Astrocyte of the cerebellum (primary cell): ENCODE measurements around the gene TIPIN.
"Not testable (repeated sequence)": the region's sequence is repeated elsewhere in the genome, so short reads cannot be mapped to it uniquely, and the experiment has no call there.

Source experiments
- DNase-seq: peaks from one replicate; pipeline ENCODE4 v3.0.0-alpha.2; 2011; ENCODE audit warnings: low read depth
- H3K4me3 ChIP-seq: 2 replicates; pipeline ENCODE4 v1.5.1; 2011; ENCODE audit warnings: mild to moderate bottlenecking, low read depth, low read length, moderate library complexity
- CTCF ChIP-seq: IDR thresholded peaks from 2 replicates; pipeline ENCODE4 v1.5.1; 2012; ENCODE audit warnings: low read length, low read depth, moderate library complexity, mild to moderate bottlenecking; ENCODE audit errors: missing control alignments
- in situ Hi-C: cut with HindIII; loops from 2 replicates; pipeline ENCODE4 v1.10.0; 2017; ENCODE audit warnings: low sequenced_read_pairs

TIPIN gene

GRCh38 chr15:66323312-66323928 lies 33.1 kb downstream of the TIPIN start:
- no peak for TF ChIP-seq CTCF
- no peak for DNase-seq
- no peak overlapping the region for H3K4me3 ChIP-seq
- in situ Hi-C loops: loop anchor here (25.0 kb wide), 1 partner anchor 89 kb away; no protein-coding TSS in a partner anchor

- no peak for DNase-seq
- no peak for TF ChIP-seq CTCF
- in situ Hi-C loops: loop anchor here (10.0 to 25.0 kb wide), 2 partner anchors 100 to 173 kb away; no protein-coding TSS in a partner anchor
- H3K4me3 ChIP-seq: no peak overlapping the region
Observed at GRCh38 chr15:66312144-66312543, 44.3 kb downstream of the TIPIN start.

- TF ChIP-seq CTCF: no peak
- in situ Hi-C loops: loop anchor here (10.0 to 25.0 kb wide), 2 partner anchors 102 to 174 kb away; no protein-coding TSS in a partner anchor
- no peak overlapping the region for H3K4me3 ChIP-seq
- no peak for DNase-seq
Observed at GRCh38 chr15:66310786-66311185, 45.7 kb downstream of the TIPIN start.

- in situ Hi-C loops: loop anchor here (10.0 to 25.0 kb wide), 2 partner anchors 102 to 175 kb away; no protein-coding TSS in a partner anchor
- TF ChIP-seq CTCF: no peak
- no peak for DNase-seq
- no peak overlapping the region for H3K4me3 ChIP-seq
Observed at GRCh38 chr15:66309828-66310227, 46.7 kb downstream of the TIPIN start.

GRCh38 chr15:66308531-66308930 lies 48.0 kb downstream of the TIPIN start:
- no peak for DNase-seq
- in situ Hi-C loops: loop anchor here (25.0 kb wide), 1 partner anchor 104 kb away; no protein-coding TSS in a partner anchor
- no peak for TF ChIP-seq CTCF
- H3K4me3 ChIP-seq: no peak overlapping the region

- no peak overlapping the region for H3K4me3 ChIP-seq
- in situ Hi-C loops: loop anchor here (25.0 kb wide), 1 partner anchor 106 kb away; no protein-coding TSS in a partner anchor
- DNase-seq: no peak
- TF ChIP-seq CTCF: no peak
Observed at GRCh38 chr15:66306381-66306780, 50.1 kb downstream of the TIPIN start.

- not testable (repeated sequence) for DNase-seq, H3K4me3 ChIP-seq
- in situ Hi-C loops: loop anchor here (25.0 kb wide), 1 partner anchor 108 kb away; no protein-coding TSS in a partner anchor
Observed at GRCh38 chr15:66304425-66304824, 52.1 kb downstream of the TIPIN start.
